Measurements from ENCODE around the gene KIAA1614. TPM values are rescaled to one million over a fixed set of nuclear protein-coding genes. Genes with fewer than 3 reads are reported as not detected.

The KIAA1614 gene
- total RNA-seq, 1 donor from 2014 or later = 1.8 TPM

Other genes with a start within 250 kb of the KIAA1614 start
- 60.3 and 75.0 TPM in 2 replicates for gene STX6, start 110.0 kb downstream of the KIAA1614 start, total RNA-seq
- 3.7 and 5.5 TPM in 2 replicates for gene MR1, start 121.1 kb downstream of the KIAA1614 start, total RNA-seq
- gene IER5, start 175.8 kb downstream of the KIAA1614 start, total RNA-seq = 21.1 and 27.0 TPM in 2 replicates